ENCODE measurements around the gene HS6ST2.

DNA sequence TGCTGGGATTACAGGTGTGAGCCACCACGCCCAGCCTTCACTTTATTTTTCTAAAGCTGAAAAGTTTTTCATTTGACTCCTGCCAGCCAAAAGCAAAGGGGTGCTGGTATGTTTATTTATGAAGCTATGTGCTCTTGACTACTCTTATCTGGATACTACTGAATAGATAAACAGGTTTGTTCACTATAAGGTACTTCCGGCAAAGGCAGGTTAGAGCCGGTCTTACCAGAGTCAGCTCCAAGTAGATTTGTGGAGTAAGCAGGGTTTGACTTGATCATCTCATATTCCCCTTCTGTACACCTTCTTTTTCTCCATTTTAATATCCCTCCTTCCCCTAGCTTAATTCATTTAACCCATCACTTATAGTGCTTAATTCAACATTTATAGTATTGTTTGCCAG lies 294.2 kb downstream of the HS6ST2 start:
- no peak for TF ChIP-seq TAF1 (conservative IDR thresholded peaks at IDR 0.05)
- TF ChIP-seq, protein P1, sequence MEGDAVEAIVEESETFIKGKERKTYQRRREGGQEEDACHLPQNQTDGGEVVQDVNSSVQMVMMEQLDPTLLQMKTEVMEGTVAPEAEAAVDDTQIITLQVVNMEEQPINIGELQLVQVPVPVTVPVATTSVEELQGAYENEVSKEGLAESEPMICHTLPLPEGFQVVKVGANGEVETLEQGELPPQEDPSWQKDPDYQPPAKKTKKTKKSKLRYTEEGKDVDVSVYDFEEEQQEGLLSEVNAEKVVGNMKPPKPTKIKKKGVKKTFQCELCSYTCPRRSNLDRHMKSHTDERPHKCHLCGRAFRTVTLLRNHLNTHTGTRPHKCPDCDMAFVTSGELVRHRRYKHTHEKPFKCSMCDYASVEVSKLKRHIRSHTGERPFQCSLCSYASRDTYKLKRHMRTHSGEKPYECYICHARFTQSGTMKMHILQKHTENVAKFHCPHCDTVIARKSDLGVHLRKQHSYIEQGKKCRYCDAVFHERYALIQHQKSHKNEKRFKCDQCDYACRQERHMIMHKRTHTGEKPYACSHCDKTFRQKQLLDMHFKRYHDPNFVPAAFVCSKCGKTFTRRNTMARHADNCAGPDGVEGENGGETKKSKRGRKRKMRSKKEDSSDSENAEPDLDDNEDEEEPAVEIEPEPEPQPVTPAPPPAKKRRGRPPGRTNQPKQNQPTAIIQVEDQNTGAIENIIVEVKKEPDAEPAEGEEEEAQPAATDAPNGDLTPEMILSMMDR (IDR thresholded peaks at IDR 0.05; ENCODE audit: low read depth, low read length, missing input control): no peak
- TF ChIP-seq JUND (IDR thresholded peaks at IDR 0.05): no peak
- TF ChIP-seq, protein P2, sequence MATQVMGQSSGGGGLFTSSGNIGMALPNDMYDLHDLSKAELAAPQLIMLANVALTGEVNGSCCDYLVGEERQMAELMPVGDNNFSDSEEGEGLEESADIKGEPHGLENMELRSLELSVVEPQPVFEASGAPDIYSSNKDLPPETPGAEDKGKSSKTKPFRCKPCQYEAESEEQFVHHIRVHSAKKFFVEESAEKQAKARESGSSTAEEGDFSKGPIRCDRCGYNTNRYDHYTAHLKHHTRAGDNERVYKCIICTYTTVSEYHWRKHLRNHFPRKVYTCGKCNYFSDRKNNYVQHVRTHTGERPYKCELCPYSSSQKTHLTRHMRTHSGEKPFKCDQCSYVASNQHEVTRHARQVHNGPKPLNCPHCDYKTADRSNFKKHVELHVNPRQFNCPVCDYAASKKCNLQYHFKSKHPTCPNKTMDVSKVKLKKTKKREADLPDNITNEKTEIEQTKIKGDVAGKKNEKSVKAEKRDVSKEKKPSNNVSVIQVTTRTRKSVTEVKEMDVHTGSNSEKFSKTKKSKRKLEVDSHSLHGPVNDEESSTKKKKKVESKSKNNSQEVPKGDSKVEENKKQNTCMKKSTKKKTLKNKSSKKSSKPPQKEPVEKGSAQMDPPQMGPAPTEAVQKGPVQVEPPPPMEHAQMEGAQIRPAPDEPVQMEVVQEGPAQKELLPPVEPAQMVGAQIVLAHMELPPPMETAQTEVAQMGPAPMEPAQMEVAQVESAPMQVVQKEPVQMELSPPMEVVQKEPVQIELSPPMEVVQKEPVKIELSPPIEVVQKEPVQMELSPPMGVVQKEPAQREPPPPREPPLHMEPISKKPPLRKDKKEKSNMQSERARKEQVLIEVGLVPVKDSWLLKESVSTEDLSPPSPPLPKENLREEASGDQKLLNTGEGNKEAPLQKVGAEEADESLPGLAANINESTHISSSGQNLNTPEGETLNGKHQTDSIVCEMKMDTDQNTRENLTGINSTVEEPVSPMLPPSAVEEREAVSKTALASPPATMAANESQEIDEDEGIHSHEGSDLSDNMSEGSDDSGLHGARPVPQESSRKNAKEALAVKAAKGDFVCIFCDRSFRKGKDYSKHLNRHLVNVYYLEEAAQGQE (IDR thresholded peaks at IDR 0.05): no peak
- no peak for TF ChIP-seq FOXA1 (IDR thresholded peaks at IDR 0.05)
- TF ChIP-seq RXRA (IDR thresholded peaks at IDR 0.05): no peak
- TF ChIP-seq, protein P3, sequence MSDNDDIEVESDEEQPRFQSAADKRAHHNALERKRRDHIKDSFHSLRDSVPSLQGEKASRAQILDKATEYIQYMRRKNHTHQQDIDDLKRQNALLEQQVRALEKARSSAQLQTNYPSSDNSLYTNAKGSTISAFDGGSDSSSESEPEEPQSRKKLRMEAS (IDR thresholded peaks at IDR 0.05): no peak
- no peak for TF ChIP-seq YY1 (IDR thresholded peaks at IDR 0.05)
